COLO668 (cell line): Measurements from ENCODE around the gene FAM170B.

Experiments
- DNase-seq: peaks from one replicate; lab custom pipeline; 2025; ENCODE audit not compliant: unreplicated experiment; lab: John Stamatoyannopoulos, UW

The FAM170B gene

GRCh38 chr10:49169776-49170175 lies 36.0 kb upstream of the FAM170B start:
- no peak for DNase-seq

- DNase-seq, result no peak
Observed at GRCh38 chr10:49168831-49169500, 35.1 kb upstream of the FAM170B start.

GRCh38 chr10:49168171-49168540 lies 34.3 kb upstream of the FAM170B start:
- DNase-seq, result no peak

GRCh38 chr10:49167425-49168170 lies 33.8 kb upstream of the FAM170B start:
- no peak for DNase-seq

GRCh38 chr10:49166484-49167400 lies 32.9 kb upstream of the FAM170B start:
- DNase-seq, result no peak

- no peak for DNase-seq
Observed at GRCh38 chr10:49165821-49166483, 32.1 kb upstream of the FAM170B start.

GRCh38 chr10:49165259-49165658 lies 31.4 kb upstream of the FAM170B start:
- no peak for DNase-seq

- peak; percentile 1 for DNase-seq
Observed at GRCh38 chr10:49164559-49165188, 30.9 kb upstream of the FAM170B start.

GRCh38 chr10:49163741-49164140 lies 29.9 kb upstream of the FAM170B start:
- DNase-seq, result no peak

GRCh38 chr10:49162761-49163310 lies 29.0 kb upstream of the FAM170B start:
- DNase-seq, result no peak

GRCh38 chr10:49162063-49162462 lies 28.2 kb upstream of the FAM170B start:
- DNase-seq, result no peak

GRCh38 chr10:49161411-49161997 lies 27.7 kb upstream of the FAM170B start:
- DNase-seq, result no peak

- DNase-seq, result no peak
Observed at GRCh38 chr10:49160814-49161213, 27.0 kb upstream of the FAM170B start.

- DNase-seq, result no peak
Observed at GRCh38 chr10:49160110-49160509, 26.3 kb upstream of the FAM170B start.

- DNase-seq, result no peak
Observed at GRCh38 chr10:49158915-49159314, 25.1 kb upstream of the FAM170B start.

GRCh38 chr10:49158404-49158803 lies 24.6 kb upstream of the FAM170B start:
- no peak for DNase-seq

GRCh38 chr10:49157229-49157628 lies 23.4 kb upstream of the FAM170B start:
- DNase-seq, result no peak

GRCh38 chr10:49154641-49155040 lies 20.8 kb upstream of the FAM170B start:
- no peak for DNase-seq

- no peak for DNase-seq
Observed at GRCh38 chr10:49153971-49154370, 20.1 kb upstream of the FAM170B start.

GRCh38 chr10:49153115-49153514 lies 19.3 kb upstream of the FAM170B start:
- no peak for DNase-seq
